NB4 (cell line): ENCODE measurements around the gene OSBPL7.

Experiments used
- DNase-seq: peaks from one replicate; pipeline ENCODE4 v3.0.0; 2010; ENCODE audit warnings: low read depth
- H3K4me3 ChIP-seq: one replicate; pipeline ENCODE4 v1.5.1; 2011; ENCODE audit warnings: mild to moderate bottlenecking, low read depth, low read length, moderate library complexity
- MYC ChIP-seq: IDR thresholded peaks from 2 replicates; pipeline ENCODE4 v1.6.1; 2011; ENCODE audit warnings: low read depth, low read length
- POLR2A ChIP-seq: IDR thresholded peaks from 2 replicates; pipeline ENCODE4 v1.6.1; 2011; ENCODE audit warnings: mild to moderate bottlenecking; ENCODE audit not compliant: insufficient read length; ENCODE audit errors: extremely low read depth
- TF ChIP-seq, protein P1 (sequence below): IDR thresholded peaks from one replicate; pipeline ENCODE4 v1.5.1; 2012; ENCODE audit warnings: low read depth, low read length
- TF ChIP-seq, protein P2 (sequence below): IDR thresholded peaks from 2 replicates; pipeline ENCODE4 v1.6.1; 2011; ENCODE audit warnings: low read depth, low read length

The OSBPL7 gene

DNA sequence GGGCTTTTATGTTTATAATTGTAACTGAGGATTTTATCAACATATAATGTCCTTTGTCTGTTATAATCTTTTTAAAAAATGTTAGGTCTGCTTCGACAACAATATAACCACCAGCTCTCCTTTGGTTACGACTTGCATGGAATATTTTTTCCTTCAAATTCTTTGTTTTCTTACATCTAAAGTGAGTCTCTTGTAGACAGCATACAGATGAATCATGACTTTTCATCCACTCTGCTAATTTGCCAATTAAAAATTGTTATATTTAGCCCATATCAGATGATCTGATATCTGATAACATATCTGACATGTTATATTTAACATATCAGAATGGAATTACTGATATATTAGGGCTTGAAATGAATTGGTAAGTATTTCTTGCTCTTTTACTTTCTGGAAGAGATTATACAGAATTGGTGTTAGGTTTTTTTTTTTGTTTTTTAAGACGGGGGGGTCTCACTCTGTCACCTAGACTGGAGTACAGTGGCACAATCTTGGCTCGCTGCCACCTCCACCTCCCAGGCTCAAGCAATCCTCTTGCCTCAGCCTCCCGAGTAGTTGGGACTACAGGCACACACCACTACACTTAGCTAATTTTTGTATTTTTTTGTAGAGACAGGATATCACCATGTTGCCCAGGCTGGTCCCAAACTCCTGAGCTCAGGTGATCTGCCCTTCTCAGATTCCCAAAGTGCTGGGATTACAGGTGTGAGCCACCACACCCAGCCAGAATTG is 61.0 kb downstream of the OSBPL7 start:
- TF ChIP-seq, protein P1, sequence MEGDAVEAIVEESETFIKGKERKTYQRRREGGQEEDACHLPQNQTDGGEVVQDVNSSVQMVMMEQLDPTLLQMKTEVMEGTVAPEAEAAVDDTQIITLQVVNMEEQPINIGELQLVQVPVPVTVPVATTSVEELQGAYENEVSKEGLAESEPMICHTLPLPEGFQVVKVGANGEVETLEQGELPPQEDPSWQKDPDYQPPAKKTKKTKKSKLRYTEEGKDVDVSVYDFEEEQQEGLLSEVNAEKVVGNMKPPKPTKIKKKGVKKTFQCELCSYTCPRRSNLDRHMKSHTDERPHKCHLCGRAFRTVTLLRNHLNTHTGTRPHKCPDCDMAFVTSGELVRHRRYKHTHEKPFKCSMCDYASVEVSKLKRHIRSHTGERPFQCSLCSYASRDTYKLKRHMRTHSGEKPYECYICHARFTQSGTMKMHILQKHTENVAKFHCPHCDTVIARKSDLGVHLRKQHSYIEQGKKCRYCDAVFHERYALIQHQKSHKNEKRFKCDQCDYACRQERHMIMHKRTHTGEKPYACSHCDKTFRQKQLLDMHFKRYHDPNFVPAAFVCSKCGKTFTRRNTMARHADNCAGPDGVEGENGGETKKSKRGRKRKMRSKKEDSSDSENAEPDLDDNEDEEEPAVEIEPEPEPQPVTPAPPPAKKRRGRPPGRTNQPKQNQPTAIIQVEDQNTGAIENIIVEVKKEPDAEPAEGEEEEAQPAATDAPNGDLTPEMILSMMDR: no peak
- TF ChIP-seq MYC (no peak), POLR2A (no peak)
- TF ChIP-seq, protein P2, sequence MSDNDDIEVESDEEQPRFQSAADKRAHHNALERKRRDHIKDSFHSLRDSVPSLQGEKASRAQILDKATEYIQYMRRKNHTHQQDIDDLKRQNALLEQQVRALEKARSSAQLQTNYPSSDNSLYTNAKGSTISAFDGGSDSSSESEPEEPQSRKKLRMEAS: no peak
- no peak for DNase-seq
- no peak overlapping the region for H3K4me3 ChIP-seq

DNA sequence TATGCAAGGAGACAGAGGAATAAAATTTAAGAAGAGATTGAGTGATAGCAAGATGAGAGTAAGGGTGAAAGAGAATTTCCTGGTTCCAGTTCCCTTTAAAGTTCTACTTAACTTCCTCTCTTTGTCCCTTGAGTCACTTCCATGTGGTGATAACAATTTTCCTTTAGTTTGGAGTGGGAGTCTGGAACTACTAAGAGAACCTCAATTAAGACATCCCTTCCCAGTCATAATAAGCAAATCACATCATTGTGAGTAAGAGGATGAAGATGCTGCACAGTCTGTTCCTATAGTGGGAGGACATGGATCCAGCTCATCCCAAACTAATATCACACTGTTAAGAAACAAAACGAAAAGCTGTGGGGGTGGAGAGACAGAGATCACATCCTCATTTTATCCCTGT is 64.2 kb downstream of the OSBPL7 start:
- no peak for DNase-seq
- no peak for TF ChIP-seq MYC
- TF ChIP-seq, protein P2: no peak
- TF ChIP-seq POLR2A: no peak
- TF ChIP-seq, protein P1: no peak
- H3K4me3 ChIP-seq: no peak overlapping the region
